ENCODE data around the gene CKAP2L.
A peak's percentile ranks its signal among the peaks of the same experiment; 100 is the strongest.

The CKAP2L gene

DNA sequence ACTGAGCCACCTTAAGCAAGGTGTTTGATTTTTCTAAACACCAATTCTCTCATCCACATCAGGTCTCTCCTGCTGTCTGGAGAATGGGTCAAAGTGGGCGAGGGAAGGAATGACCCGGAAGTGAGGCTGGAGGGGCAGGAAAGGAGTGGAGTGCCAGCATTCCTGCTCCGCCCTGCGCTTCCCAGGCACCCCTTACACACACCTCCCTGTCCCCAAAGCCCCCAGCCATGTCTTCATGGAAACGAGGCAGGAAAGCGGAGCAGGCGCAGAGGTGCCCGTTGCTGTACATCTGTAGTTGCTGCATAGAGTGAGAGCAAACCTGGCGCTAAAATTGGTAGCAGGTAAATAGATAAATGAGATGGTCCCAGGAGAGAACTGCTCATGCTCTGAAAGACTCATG lies 70.8 kb downstream of the CKAP2L start:
- DNase-seq (ENCODE audit: low read depth), result no peak
- TF ChIP-seq, protein P1, sequence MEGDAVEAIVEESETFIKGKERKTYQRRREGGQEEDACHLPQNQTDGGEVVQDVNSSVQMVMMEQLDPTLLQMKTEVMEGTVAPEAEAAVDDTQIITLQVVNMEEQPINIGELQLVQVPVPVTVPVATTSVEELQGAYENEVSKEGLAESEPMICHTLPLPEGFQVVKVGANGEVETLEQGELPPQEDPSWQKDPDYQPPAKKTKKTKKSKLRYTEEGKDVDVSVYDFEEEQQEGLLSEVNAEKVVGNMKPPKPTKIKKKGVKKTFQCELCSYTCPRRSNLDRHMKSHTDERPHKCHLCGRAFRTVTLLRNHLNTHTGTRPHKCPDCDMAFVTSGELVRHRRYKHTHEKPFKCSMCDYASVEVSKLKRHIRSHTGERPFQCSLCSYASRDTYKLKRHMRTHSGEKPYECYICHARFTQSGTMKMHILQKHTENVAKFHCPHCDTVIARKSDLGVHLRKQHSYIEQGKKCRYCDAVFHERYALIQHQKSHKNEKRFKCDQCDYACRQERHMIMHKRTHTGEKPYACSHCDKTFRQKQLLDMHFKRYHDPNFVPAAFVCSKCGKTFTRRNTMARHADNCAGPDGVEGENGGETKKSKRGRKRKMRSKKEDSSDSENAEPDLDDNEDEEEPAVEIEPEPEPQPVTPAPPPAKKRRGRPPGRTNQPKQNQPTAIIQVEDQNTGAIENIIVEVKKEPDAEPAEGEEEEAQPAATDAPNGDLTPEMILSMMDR (IDR thresholded peaks at IDR 0.05; ENCODE audit: control insufficient read depth, extremely low read depth, insufficient read depth), result no peak
- H3K4me3 ChIP-seq (ENCODE audit: low read depth, low read length), result no peak overlapping the region

DNA sequence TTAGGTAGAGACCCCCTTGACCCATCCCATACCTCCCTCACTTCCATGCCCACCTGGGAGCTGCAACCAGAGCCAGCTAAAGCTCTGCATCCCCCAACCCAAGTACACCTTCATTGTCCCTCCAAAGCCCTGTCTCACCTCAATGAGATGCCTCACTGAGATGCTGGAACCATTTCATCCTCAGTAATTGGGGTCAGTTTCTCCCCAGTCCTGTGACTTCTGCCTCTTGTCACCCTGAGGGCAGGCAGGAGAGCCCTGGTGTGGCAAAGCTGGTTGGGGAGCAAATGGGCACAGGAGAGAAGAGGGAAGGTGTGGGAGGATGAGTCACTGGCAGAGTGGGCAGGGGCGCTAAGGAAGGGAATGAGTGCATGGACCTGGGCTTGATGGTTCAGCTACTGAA lies 71.5 kb downstream of the CKAP2L start:
- no peak for DNase-seq (ENCODE audit: low read depth)
- TF ChIP-seq, protein P1 (IDR thresholded peaks at IDR 0.05; ENCODE audit: control insufficient read depth, extremely low read depth, insufficient read depth), result no peak
- H3K4me3 ChIP-seq (ENCODE audit: low read depth, low read length), result no peak overlapping the region

DNA sequence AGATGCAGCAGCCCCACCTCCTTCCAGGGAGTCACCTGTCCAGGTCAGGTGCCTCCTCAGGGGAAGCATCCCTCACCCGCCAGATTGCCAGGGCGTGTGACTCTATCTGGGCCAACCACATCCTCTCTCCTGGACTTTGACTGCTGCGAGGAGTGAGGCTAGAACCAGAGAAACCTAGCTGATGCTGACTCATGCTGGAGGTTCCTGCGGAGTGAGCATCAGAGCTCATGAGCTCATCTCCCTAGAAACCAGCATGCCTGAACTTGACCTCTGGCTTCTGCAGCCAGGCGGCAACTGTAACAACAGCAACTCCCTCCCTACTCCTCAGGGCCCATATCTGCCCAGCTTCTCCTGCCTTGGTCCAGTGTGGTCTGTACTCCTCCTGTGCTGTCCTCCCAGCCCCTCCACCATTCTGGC lies 71.9 kb downstream of the CKAP2L start:
- TF ChIP-seq, protein P1 (IDR thresholded peaks at IDR 0.05; ENCODE audit: control insufficient read depth, extremely low read depth, insufficient read depth), result no peak
- no peak for DNase-seq (ENCODE audit: low read depth)
- no peak overlapping the region for H3K4me3 ChIP-seq (ENCODE audit: low read depth, low read length)

DNA sequence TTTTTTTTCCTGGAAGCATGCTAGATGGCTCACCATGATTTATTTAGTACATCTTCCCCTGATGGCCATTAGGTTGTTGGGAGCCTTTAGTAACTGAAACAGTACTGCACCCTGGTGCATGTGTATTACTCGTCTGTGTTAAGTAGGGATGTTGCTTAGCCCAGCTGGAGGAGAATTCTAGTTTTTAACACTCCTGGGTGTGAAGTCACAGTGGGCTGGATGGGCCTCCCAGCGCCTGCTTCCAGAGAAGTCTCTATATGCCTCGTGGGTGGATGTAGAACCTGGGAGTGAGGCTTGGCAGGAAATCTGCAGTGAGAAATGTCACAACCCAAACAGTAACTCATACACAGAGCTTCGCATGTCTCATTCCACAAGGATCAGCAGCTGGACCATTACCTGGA lies 72.5 kb downstream of the CKAP2L start:
- H3K4me3 ChIP-seq (ENCODE audit: low read depth, low read length), result no peak overlapping the region
- TF ChIP-seq, protein P1 (IDR thresholded peaks at IDR 0.05; ENCODE audit: control insufficient read depth, extremely low read depth, insufficient read depth), result no peak
- no peak for DNase-seq (ENCODE audit: low read depth)

DNA sequence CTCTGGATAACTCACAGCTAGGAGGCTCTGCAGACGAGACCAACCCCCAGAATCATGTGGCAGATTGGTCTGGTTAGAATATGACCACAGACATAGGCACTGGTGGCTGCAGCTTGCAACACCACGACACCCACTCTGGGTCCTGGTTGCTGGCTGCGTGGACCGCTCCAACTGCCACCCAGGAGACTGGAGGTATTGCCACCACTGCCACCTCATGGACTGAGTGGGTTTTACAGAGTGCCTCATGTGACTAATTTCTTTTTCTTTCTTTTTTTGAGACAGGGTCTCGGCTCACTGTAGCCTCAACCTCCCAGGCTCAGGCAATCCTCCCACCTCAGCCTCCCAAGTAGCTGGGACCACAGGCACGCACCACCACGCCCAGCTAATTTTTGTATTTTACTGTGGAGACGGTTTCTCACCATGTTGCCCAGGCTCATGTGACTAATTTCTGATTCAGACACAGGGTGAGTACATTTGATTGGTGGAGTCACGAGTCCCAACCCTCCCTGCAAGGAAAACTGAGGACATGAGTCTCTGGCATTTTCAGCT lies 73.5 kb downstream of the CKAP2L start:
- H3K4me3 ChIP-seq (ENCODE audit: low read depth, low read length), result no peak overlapping the region
- TF ChIP-seq, protein P1 (IDR thresholded peaks at IDR 0.05; ENCODE audit: control insufficient read depth, extremely low read depth, insufficient read depth), result peak; percentile 70
- DNase-seq (ENCODE audit: low read depth), result peak; percentile 11

DNA sequence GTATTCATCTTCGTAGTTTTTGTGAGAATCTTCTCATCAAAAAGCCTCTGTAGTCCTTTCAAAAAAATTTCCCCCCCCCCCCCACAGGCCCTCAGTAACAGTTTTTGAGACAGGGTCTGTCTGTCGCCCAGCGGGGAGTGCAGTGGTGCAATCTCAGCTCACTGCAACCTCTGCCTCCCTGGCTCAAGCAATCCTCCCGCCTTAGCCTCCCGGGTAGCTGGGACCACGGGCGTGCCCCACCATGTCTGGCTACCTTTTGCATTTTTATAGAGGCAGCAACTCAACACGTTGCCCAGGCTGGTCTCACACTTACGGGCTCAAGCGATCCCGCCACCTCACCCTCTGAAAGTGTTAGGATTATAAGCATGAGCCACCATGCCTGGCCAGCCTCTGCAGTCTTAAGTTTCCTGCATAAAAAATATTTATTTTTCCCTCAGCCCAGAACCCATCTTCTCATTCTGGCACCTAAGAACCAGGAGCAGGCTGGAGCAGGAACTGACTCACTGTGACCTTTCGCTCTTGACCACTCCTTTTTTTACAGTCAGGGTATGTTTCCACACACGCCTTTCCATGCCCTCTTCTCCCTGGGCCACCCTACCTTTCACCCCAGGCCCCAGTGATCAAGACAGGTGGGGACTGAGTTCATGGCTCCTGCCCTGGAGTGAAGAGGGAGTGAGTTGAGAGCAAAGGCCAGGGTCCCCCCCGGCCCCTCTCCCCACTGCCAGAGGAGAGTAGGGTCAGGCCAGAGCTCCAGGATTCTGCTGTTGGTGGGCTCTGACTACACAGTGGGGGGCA lies 76.1 kb downstream of the CKAP2L start:
- TF ChIP-seq, protein P1 (IDR thresholded peaks at IDR 0.05; ENCODE audit: control insufficient read depth, extremely low read depth, insufficient read depth), result no peak
- no peak overlapping the region for H3K4me3 ChIP-seq (ENCODE audit: low read depth, low read length)
- no peak for DNase-seq (ENCODE audit: low read depth)

All from LNCaP clone FGC (cell line).